Fibroblast of lung (primary cell): Measurements from ENCODE around the gene NDEL1.

Experiments used
- EZH2 ChIP-seq: IDR thresholded peaks from 2 replicates; pipeline ENCODE4 v1.5.1; 2012; ENCODE audit warnings: low read length, control low read depth, mild to moderate bottlenecking; ENCODE audit errors: missing control alignments
- TF ChIP-seq, protein P1 (sequence below), 2 donors: IDR thresholded peaks in 1 of 2; conservative IDR thresholded peaks in 1 of 2; 1 replicate in 1 of 2; 2 replicates in 1 of 2; pipeline ENCODE4 v1.5.1; 2011 to 2012; ENCODE audit warnings: low read length in 2 of 2, control low read depth in 1 of 2, inconsistent platforms in 1 of 2, low read depth in 1 of 2, mild to moderate bottlenecking in 1 of 2

DNA sequence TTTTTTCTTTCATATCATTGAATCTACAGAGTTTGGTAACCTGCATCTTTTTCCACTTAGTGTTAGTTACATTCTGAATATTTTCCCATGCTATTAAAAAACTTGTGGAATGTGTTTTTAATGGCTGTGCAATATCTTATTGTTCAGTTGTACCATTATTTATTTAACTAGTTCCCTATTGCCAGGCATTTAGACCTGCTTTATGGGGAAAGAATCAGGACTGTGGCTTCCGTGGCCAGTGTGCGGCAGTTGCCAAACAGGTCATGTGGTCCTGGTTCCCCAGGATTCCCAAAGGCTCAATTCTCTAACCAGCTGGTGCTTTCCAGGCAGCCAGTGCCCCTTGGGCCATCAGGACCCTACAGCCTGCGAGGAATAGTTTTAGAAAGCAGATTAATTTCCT, 30.8 kb downstream of the NDEL1 start:
- TF ChIP-seq, protein P1, sequence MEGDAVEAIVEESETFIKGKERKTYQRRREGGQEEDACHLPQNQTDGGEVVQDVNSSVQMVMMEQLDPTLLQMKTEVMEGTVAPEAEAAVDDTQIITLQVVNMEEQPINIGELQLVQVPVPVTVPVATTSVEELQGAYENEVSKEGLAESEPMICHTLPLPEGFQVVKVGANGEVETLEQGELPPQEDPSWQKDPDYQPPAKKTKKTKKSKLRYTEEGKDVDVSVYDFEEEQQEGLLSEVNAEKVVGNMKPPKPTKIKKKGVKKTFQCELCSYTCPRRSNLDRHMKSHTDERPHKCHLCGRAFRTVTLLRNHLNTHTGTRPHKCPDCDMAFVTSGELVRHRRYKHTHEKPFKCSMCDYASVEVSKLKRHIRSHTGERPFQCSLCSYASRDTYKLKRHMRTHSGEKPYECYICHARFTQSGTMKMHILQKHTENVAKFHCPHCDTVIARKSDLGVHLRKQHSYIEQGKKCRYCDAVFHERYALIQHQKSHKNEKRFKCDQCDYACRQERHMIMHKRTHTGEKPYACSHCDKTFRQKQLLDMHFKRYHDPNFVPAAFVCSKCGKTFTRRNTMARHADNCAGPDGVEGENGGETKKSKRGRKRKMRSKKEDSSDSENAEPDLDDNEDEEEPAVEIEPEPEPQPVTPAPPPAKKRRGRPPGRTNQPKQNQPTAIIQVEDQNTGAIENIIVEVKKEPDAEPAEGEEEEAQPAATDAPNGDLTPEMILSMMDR (conservative IDR thresholded peaks at IDR 0.05 in 1 of 2, IDR thresholded peaks at IDR 0.05 in 1 of 2; ENCODE audit: low read depth in 1 of 2, low read length in 2 of 2): no peak
- TF ChIP-seq EZH2: no peak
